Stimulated activated CD8-positive, alpha-beta memory T cell treated with anti-CD3 and anti-CD28 coated beads, Interleukin-12 subunit alpha, Interleukin-12 subunit beta, amount 100 ng/mL, for 24 hours (primary cell): Measurements from ENCODE around the gene PVALB.
"Not testable (repeated sequence)": the region's sequence is repeated elsewhere in the genome, so short reads cannot be mapped to it uniquely, and the experiment has no call there.

Experiments
- DNase-seq: peaks from one replicate; pipeline ENCODE4 v3.0.0-alpha.2; 2020; ENCODE audit errors: extremely low read depth

The PVALB gene

GRCh38 chr22:36756746-36757655, 59.8 kb downstream of the PVALB start:
- no peak for DNase-seq

- no peak for DNase-seq
These were observed 60.8 kb downstream of the PVALB start for GRCh38 chr22:36756031-36756430.

GRCh38 chr22:36755316-36755715, 61.5 kb downstream of the PVALB start:
- no peak for DNase-seq

GRCh38 chr22:36754881-36755280, 62.0 kb downstream of the PVALB start:
- not testable (repeated sequence) for DNase-seq

- DNase-seq = no peak
These were observed 62.9 kb downstream of the PVALB start for GRCh38 chr22:36753916-36754315.

- no peak for DNase-seq
These were observed 63.6 kb downstream of the PVALB start for GRCh38 chr22:36753120-36753802.
